Smooth muscle cell (in vitro differentiated cells): ENCODE results near the gene FHIT. TPM values are rescaled to one million over a fixed set of nuclear protein-coding genes. Genes with fewer than 3 reads are reported as not detected.

Experiments
- DNase-seq: peaks from one replicate; lab custom pipeline; 2025; ENCODE audit not compliant: unreplicated experiment; lab: John Stamatoyannopoulos, UW
- H2AFZ ChIP-seq: fragments of 200-600 bp; sonication (generic); 2 replicates; pipeline ENCODE4 v1.6.0; 2016; ENCODE audit warnings: antibody characterized with exemption, low read depth, mild to moderate bottlenecking
- H3F3A ChIP-seq: fragments of 200-600 bp; sonication (generic); 2 replicates; pipeline ENCODE4 v1.6.0; 2017; ENCODE audit warnings: antibody characterized with exemption, low read depth
- H3K27ac ChIP-seq: fragments of 200-600 bp; sonication (generic); 2 replicates; pipeline ENCODE4 v1.5.1; 2016; ENCODE audit warnings: low read depth, mild to moderate bottlenecking
- H3K27me3 ChIP-seq: fragments of 200-600 bp; sonication (generic); 2 replicates; pipeline ENCODE4 v1.6.1; 2016; ENCODE audit warnings: low read depth, mild to moderate bottlenecking
- H3K36me3 ChIP-seq: fragments of 200-600 bp; sonication (generic); 2 replicates; pipeline ENCODE4 v1.5.1; 2016; ENCODE audit warnings: low read depth
- H3K4me1 ChIP-seq: fragments of 200-600 bp; sonication (generic); 2 replicates; pipeline ENCODE4 v1.5.1; 2016; ENCODE audit warnings: low read depth
- H3K4me2 ChIP-seq: fragments of 200-600 bp; sonication (generic); 2 replicates; pipeline ENCODE4 v1.6.0; 2016; ENCODE audit warnings: mild to moderate bottlenecking
- H3K4me3 ChIP-seq: fragments of 200-600 bp; sonication (generic); 2 replicates; pipeline ENCODE4 v1.5.1; 2016; ENCODE audit warnings: mild to moderate bottlenecking
- H3K79me2 ChIP-seq: fragments of 200-600 bp; sonication (generic); 2 replicates; pipeline ENCODE4 v1.6.0; 2016; ENCODE audit warnings: low read depth, mild to moderate bottlenecking
- H3K9ac ChIP-seq: fragments of 200-600 bp; sonication (generic); 2 replicates; pipeline ENCODE4 v1.6.0; 2016; ENCODE audit warnings: low read depth
- H3K9me3 ChIP-seq: fragments of 200-600 bp; sonication (generic); replicated peaks from 2 replicates; pipeline ENCODE4 v1.5.1; 2016; ENCODE audit warnings: low read depth
- H4K20me1 ChIP-seq: fragments of 200-600 bp; sonication (generic); 2 replicates; pipeline ENCODE4 v1.6.0; 2016; ENCODE audit warnings: low read depth
- WGBS: methylation state at CpG from one replicate; pipeline ENCODE4 v1.1.7; 2016; ENCODE audit warnings: low lambda C conversion rate; 5-methylcytosine and 5-hydroxymethylcytosine counted together
- polyA plus RNA-seq: library from polyadenylated mRNA; unstranded; fragments of >200 nt; fragmentation: Nextera tagmentation; extraction: Ambion mirVana; gene quantifications from 2 replicates; pipeline ENCODE4 v1.2.1, GENCODE V29; 2016
- total RNA-seq: library from RNA; depleted of rRNA; stranded (reverse); fragments of >200 nt; gene quantifications from 2 replicates; pipeline ENCODE4 v1.2.3, GENCODE V29; 2014
- TF ChIP-seq, protein P1 (sequence below): fragments of 200-600 bp; sonication (generic); IDR thresholded peaks from 2 replicates; pipeline ENCODE4 v1.5.1; 2017; ENCODE audit warnings: borderline replicate concordance, mild to moderate bottlenecking, antibody characterized with exemption; ENCODE audit not compliant: insufficient read depth, poor library complexity, severe bottlenecking

FHIT gene
- total and polyA plus RNA-seq, 2 experiments from 2014 or later, result 5.9 to 6.7 TPM

DNA sequence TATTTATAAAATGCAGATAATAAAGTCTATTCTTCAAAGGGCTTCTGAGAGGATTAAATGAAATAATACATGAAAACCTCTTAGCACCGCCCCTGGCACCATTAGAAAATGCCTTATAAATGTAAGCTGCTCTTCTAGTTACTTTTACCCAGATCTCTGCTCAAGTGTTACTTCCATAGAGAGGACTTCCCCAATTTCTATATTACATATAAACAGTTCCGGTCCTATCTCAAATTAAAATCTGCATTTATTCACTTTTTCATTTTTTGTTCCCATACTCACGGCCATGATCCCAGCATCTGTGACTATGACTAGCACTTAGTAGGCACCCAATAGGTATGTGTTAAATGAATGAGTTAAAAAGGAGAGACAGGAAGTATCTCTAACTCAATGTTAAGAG lies 1310.5 kb downstream of the FHIT start:
- H4K20me1 ChIP-seq, result no peaks in the 10 kb centered on the region

DNA sequence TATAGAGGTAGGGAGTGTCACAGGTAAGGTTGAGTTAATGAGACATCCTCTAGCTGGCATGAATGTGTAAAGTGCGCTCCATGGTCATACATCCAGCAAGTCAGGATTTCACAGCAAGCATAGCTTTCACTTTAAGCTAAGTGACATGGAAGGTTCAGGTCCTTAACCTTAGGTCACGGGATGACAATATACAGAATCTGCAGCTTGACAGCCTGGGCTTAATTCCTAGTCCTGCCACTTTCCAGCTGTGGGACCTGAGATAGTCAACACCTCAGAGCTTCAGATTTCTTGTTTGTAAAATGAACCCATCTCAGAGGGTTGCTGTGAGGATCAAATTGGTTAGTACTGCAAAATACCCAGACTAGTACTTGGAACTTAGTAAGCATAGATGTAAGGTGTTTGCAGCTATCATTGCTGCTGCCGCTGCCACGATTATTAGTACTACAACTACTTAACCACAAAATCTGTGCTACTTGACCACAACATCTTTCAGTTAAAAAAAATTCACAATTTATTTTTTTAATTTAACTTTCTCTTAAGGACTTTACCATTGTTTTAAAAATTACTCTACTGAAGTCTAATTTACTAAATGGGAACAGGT lies 1311.3 kb downstream of the FHIT start:
- Histone ChIP-seq H3F3A (no peaks in the 10 kb centered on the region), H4K20me1 (no peaks in the 10 kb centered on the region), H3K79me2 (no peaks in the 10 kb centered on the region), H2AFZ (no peak overlapping the region), H3K9me3 (no peaks in the 10 kb centered on the region), H3K4me2 (no peak overlapping the region), H3K4me1 (no peaks in the 10 kb centered on the region), H3K36me3 (no peaks in the 10 kb centered on the region), H3K9ac (no peak overlapping the region), H3K27ac (no peak overlapping the region), H3K4me3 (no peak overlapping the region), H3K27me3 (no peaks in the 10 kb centered on the region)
- no peak for DNase-seq
- TF ChIP-seq, protein P1, sequence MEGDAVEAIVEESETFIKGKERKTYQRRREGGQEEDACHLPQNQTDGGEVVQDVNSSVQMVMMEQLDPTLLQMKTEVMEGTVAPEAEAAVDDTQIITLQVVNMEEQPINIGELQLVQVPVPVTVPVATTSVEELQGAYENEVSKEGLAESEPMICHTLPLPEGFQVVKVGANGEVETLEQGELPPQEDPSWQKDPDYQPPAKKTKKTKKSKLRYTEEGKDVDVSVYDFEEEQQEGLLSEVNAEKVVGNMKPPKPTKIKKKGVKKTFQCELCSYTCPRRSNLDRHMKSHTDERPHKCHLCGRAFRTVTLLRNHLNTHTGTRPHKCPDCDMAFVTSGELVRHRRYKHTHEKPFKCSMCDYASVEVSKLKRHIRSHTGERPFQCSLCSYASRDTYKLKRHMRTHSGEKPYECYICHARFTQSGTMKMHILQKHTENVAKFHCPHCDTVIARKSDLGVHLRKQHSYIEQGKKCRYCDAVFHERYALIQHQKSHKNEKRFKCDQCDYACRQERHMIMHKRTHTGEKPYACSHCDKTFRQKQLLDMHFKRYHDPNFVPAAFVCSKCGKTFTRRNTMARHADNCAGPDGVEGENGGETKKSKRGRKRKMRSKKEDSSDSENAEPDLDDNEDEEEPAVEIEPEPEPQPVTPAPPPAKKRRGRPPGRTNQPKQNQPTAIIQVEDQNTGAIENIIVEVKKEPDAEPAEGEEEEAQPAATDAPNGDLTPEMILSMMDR, result no peak
- 93% methylated on average over 4 of the region's 4 CpGs for WGBS

More for the DNA sequence above, 1310.5 kb downstream of the FHIT start:
- H3K4me1 ChIP-seq, result no peaks in the 10 kb centered on the region
- 98% methylated on average over 3 of the region's 3 CpGs for WGBS
- no peak overlapping the region for H3K27ac ChIP-seq
- H3K4me2 ChIP-seq, result no peak overlapping the region
- no peak overlapping the region for H3K4me3 ChIP-seq
- no peaks in the 10 kb centered on the region for H3K9me3 ChIP-seq
- H3K79me2 ChIP-seq, result no peaks in the 10 kb centered on the region
- no peak overlapping the region for H3K9ac ChIP-seq
- no peak for DNase-seq
- H2AFZ ChIP-seq, result no peak overlapping the region
- H3K36me3 ChIP-seq, result no peaks in the 10 kb centered on the region
- H3K27me3 ChIP-seq, result no peaks in the 10 kb centered on the region
- H3F3A ChIP-seq, result no peaks in the 10 kb centered on the region
- TF ChIP-seq, protein P1, result no peak

DNA sequence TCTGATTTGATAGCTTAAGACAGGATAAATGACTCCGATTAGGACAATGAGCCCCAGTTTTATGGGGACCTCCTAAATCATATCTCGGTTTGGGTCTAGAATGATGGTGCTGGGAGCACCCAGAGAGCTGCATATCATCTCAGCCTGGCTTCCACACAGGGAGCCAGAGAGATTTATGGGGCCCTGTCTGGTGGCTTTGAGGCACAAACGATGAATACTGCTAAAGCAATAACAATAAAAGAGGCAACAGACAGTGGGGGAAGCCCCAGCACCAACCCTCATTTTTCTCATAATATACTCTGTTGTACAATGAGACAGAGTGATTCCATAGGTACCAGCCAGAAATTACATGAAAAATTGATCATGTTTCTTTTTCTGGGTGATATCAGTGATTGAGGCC lies 1312.4 kb downstream of the FHIT start:
- Histone ChIP-seq H2AFZ (no peak overlapping the region), H3K9me3 (no peaks in the 10 kb centered on the region), H3K4me1 (no peaks in the 10 kb centered on the region), H3K4me2 (no peak overlapping the region), H3F3A (no peaks in the 10 kb centered on the region), H4K20me1 (no peaks in the 10 kb centered on the region), H3K27ac (no peak overlapping the region), H3K27me3 (no peaks in the 10 kb centered on the region), H3K9ac (no peak overlapping the region), H3K4me3 (no peak overlapping the region), H3K79me2 (no peaks in the 10 kb centered on the region), H3K36me3 (no peaks in the 10 kb centered on the region)
- WGBS, result 54% methylated on average over 3 of the region's 3 CpGs
- TF ChIP-seq, protein P1, result no peak
- no peak for DNase-seq

DNA sequence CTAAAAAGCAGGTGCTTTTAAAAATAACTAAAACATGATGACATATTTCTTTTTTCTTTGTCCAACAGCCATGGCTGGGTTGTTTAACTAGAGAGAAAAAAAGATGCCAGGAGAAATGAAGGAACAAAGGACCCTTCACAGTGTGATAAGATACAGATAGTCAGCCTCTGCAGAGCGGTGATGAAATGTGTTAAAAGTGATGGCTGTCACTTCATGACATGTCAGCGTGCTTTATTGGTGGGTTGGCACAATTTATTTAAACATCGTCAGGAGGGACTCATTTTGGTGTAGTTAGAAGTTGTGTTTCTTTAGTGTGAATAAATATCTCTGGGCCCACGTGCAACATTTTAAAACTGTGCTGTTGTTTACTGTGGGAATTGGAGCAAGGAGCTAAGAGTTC lies 1314.1 kb downstream of the FHIT start:
- no peak overlapping the region for H2AFZ ChIP-seq
- H3K9me3 ChIP-seq, result no peaks in the 10 kb centered on the region
- H3K9ac ChIP-seq, result no peak overlapping the region
- H3K79me2 ChIP-seq, result no peaks in the 10 kb centered on the region
- no peak for DNase-seq
- TF ChIP-seq, protein P1, result no peak
- H4K20me1 ChIP-seq, result no peaks in the 10 kb centered on the region
- no peaks in the 10 kb centered on the region for H3K36me3 ChIP-seq
- no peak overlapping the region for H3K4me2 ChIP-seq
- H3F3A ChIP-seq, result no peaks in the 10 kb centered on the region
- 61% methylated on average over 4 of the region's 4 CpGs for WGBS
- no peaks in the 10 kb centered on the region for H3K4me1 ChIP-seq
- H3K4me3 ChIP-seq, result no peak overlapping the region
- H3K27ac ChIP-seq, result no peak overlapping the region
- no peaks in the 10 kb centered on the region for H3K27me3 ChIP-seq
